Subcutaneous abdominal adipose tissue (tissue), 5 donors: Measurements from ENCODE around the gene MOB1B.

Experiments used
- H3K27ac ChIP-seq: one replicate; pipeline ENCODE4 v1.7.0; 2013; ENCODE audit warnings: low read depth, mild to moderate bottlenecking, inconsistent platforms, low read length, moderate library complexity
- H3K27me3 ChIP-seq, 5 donors: one replicate each; pipeline ENCODE4 v1.7.0; 2013; ENCODE audit warnings: low read length in 5 of 5, inconsistent platforms in 1 of 5; ENCODE audit not compliant: control insufficient read depth in 5 of 5, insufficient read depth in 4 of 5
- H3K36me3 ChIP-seq, 5 donors: one replicate each; pipeline ENCODE4 v1.7.0; 2013; ENCODE audit warnings: low read length in 5 of 5; ENCODE audit not compliant: control insufficient read depth in 5 of 5, insufficient read depth in 5 of 5
- H3K4me1 ChIP-seq, 5 donors: one replicate each; pipeline ENCODE4 v1.7.0; 2013; ENCODE audit warnings: low read length in 5 of 5, mild to moderate bottlenecking in 3 of 5, moderate library complexity in 1 of 5; ENCODE audit not compliant: control insufficient read depth in 5 of 5, insufficient read depth in 5 of 5
- H3K4me3 ChIP-seq, 5 donors: one replicate each; pipeline ENCODE4 v1.7.0; 2013; ENCODE audit warnings: low read length in 5 of 5, low read depth in 1 of 5
- H3K9ac ChIP-seq, 5 donors: one replicate each; pipeline ENCODE4 v1.7.0; 2013; ENCODE audit warnings: low read length in 5 of 5, mild to moderate bottlenecking in 4 of 5, moderate library complexity in 3 of 5
- H3K9me3 ChIP-seq, 5 donors: one replicate each; pipeline ENCODE4 v1.7.0; 2013; ENCODE audit warnings: low read length in 5 of 5; ENCODE audit not compliant: control insufficient read depth in 5 of 5
- donor health status: healthy.
- donor health status: healthy.
- donor health status: healthy.
- donor health status: healthy.
- donor health status: healthy.

Gene MOB1B

DNA sequence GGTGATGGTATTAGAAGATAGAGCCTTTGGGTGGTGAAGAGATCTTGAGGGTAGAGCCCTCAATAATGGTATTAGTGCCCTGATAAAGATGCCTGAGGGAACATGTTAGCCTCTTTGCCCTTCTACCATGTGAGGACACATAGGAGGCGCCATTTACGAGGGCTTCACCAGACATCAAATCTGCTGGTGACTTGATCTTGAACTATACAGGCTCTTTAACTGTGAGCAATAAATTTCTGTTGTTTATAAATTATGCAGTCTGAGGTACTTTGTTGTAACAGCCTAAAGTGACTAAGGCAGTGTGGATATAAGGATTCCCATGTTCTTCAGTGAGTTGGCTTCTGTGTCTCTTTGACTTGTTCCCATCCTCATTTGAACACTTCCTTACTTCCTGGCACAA is 11.8 kb downstream of the MOB1B start:
- no peak overlapping the region for H3K27ac ChIP-seq
- H3K36me3 ChIP-seq = no peaks in the 10 kb centered on the region
- H3K4me1 ChIP-seq = peaks cover 0 to 4% (median 0%) of the 10 kb centered on the region in 5 donors
- H3K27me3 ChIP-seq = no peaks in the 10 kb centered on the region
- no peaks in the 10 kb centered on the region for H3K9me3 ChIP-seq
- no peak overlapping the region for H3K9ac ChIP-seq
- H3K4me3 ChIP-seq = no peak overlapping the region

DNA sequence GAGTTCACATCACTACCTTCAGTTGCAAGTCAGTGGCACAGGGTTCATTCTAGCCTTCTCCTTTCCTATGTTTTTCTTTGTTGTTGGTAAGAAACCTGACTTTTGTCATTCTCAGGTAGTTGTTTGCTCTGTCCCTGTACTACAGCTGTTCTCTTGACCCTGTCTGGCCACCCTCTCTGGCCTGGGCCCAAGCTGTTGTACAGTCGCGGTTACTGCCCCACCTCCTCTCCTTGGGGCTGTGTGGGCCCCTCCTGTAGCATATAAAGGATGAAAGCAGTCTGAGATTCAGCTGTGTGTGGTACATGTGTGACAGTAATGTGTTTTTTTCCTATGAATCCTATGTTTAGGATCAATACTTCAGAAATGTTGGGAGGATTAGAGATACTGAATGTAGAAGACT is 12.5 kb downstream of the MOB1B start:
- Histone ChIP-seq H3K27me3 (no peaks in the 10 kb centered on the region), H3K36me3 (no peaks in the 10 kb centered on the region), H3K4me3 (no peak overlapping the region), H3K27ac (no peak overlapping the region), H3K4me1 (peaks cover 0 to 4% (median 0%) of the 10 kb centered on the region in 5 donors), H3K9me3 (no peaks in the 10 kb centered on the region), H3K9ac (no peak overlapping the region)

GRCh38 chr4:70915036-70915815 is 13.1 kb downstream of the MOB1B start:
- Histone ChIP-seq H3K27ac (no peak overlapping the region), H3K9ac (no peak overlapping the region), H3K4me1 (peaks cover 0 to 4% (median 0%) of the 10 kb centered on the region in 5 donors), H3K4me3 (no peak overlapping the region), H3K9me3 (no peaks in the 10 kb centered on the region), H3K27me3 (no peaks in the 10 kb centered on the region), H3K36me3 (no peaks in the 10 kb centered on the region)

DNA sequence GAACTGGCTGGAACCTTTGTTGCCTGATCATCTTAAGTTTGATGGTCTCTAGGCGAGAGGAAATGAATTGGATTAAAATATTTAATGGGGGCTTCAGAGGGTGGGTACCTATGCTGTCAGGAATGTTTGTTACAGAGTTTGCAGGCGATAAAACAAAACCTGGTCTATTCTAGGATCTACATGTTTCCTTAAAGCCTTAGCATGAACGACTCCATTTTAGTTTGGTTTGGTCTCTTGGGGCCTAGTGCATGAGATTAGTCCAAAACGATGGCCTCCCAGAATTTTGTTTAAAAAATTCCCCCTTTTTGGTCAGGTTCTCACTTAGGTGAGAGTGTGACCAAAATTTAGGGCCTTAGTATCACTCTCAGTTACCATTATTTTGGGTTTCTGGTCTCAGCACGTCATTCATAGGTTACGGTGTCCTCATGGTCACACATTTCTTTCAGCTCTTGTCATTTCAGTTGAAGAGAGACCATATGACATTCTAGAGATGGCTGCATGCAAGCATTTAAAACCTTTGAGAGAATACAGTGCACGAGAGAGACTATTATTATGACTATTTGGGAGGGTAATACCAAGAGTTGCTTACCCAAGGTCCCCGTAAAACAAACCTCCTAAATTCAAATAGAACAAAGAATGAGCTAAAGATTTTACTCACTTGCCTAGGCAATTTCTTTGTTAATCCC is 13.8 kb downstream of the MOB1B start:
- no peaks in the 10 kb centered on the region for H3K9me3 ChIP-seq
- H3K9ac ChIP-seq = no peak overlapping the region
- H3K27ac ChIP-seq = no peak overlapping the region
- no peaks in the 10 kb centered on the region for H3K36me3 ChIP-seq
- H3K4me3 ChIP-seq = no peak overlapping the region
- H3K4me1 ChIP-seq = peaks cover 0 to 4% (median 0%) of the 10 kb centered on the region in 5 donors
- H3K27me3 ChIP-seq = no peaks in the 10 kb centered on the region

DNA sequence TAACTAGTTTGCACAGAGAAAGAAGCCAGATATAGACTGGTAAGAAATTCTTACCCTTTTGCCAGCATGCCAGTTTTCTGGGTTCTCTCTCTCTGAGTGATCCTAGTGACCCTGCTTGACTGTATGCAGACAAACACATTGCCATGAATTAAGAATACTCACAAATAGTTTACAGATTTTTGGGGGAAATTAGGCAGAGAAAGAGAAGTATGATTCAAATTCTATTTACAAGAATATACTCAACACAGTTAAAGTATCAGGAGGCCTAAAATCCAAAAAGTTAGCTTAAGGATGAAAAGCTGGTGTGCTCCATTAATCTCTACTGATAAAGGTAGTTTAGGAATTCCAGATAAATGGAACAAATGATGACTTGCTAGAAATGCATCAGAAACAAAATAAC is 18.4 kb downstream of the MOB1B start:
- no peak overlapping the region for H3K4me3 ChIP-seq
- no peaks in the 10 kb centered on the region for H3K27me3 ChIP-seq
- H3K27ac ChIP-seq = no peak overlapping the region

GRCh38 chr4:70925418-70925817 is 23.2 kb downstream of the MOB1B start:
- H3K27me3 ChIP-seq = no peaks in the 10 kb centered on the region
- H3K4me1 ChIP-seq = no peaks in the 10 kb centered on the region
- H3K9me3 ChIP-seq = no peaks in the 10 kb centered on the region
- H3K27ac ChIP-seq = no peak overlapping the region
- no peak overlapping the region for H3K4me3 ChIP-seq
- no peak overlapping the region for H3K9ac ChIP-seq
- peaks cover 0 to 2% (median 0%) of the 10 kb centered on the region in 5 donors for H3K36me3 ChIP-seq

More for the DNA sequence above, 18.4 kb downstream of the MOB1B start:
- Histone ChIP-seq H3K9me3 (no peaks in the 10 kb centered on the region), H3K36me3 (no peaks in the 10 kb centered on the region), H3K4me1 (no peaks in the 10 kb centered on the region), H3K9ac (no peak overlapping the region)

- H3K9ac ChIP-seq = no peak overlapping the region
- no peaks in the 10 kb centered on the region for H3K4me1 ChIP-seq
- no peaks in the 10 kb centered on the region for H3K27me3 ChIP-seq
- peaks cover 0 to 2% (median 0%) of the 10 kb centered on the region in 5 donors for H3K36me3 ChIP-seq
- H3K27ac ChIP-seq = no peak overlapping the region
- H3K4me3 ChIP-seq = no peak overlapping the region
- H3K9me3 ChIP-seq = no peaks in the 10 kb centered on the region
Measured at GRCh38 chr4:70925899-70926635, 23.9 kb downstream of the MOB1B start.

DNA sequence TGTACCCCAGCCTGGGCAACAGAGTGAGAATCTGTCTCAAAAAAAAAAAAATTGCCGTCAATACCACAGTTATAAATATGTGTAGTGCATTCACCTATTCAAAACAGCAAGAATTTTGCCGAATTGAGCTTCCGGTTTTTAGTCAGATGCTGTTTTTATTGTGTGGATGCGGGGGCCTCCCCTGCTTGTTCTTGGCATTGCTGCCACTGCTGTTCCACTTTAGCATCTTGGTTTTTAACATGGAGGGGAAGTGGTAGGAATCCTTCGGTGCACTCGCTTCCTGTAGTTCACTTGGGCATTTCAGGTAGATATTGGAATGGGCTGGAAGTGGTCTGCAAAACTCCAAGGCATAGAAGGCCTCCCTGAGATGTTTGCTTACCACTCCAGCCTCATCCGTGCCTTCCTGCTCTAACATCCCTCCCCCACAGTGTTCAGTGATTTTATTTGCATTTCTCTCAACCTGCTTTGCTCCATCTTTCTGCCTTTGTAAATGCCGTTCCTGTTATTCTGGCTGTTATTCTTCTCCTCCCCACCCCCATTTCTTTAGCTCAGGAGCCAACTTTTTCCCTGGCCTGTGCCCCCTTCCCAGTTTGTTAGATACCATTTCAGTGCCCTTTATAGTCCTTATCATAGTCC is 25.5 kb downstream of the MOB1B start:
- no peak overlapping the region for H3K4me3 ChIP-seq

DNA sequence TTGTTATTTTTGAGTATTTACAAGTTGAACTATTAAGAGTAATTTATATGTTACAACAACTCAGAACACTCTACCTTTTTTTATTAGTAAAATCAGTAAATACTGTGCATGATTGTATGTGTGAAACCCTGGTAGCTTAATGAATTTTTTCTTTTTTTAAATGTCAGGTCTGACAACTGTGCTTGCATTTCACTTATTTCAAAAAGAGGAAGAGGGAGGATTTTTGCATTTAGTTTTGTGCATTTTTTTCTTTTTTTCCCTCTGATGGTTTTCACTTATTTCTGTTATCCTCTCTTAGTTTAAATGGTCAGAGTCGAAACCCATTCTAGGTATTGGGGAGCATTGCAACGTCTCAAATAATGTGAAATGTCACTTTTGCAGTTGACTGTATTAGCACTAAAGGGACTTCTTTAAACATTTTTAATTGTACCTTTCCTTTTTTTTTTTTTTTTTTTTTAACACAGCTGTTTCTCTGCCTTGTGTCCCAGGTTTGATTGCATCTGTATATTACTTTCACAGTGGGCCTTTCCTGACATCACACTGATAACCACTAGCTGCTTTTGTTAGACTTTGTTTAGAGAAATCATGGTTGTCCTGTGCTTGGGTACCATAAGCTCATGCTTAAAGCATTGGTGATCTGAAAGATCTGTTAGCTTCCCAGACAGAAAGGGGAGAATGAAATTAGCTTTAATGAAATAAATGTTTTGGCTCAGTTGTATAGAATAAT is 28.5 kb downstream of the MOB1B start:
- H3K4me3 ChIP-seq = no peak overlapping the region
- H3K9me3 ChIP-seq = no peaks in the 10 kb centered on the region
- no peaks in the 10 kb centered on the region for H3K4me1 ChIP-seq
- H3K27me3 ChIP-seq = no peaks in the 10 kb centered on the region
- no peak overlapping the region for H3K9ac ChIP-seq
- peaks cover 0 to 2% (median 0%) of the 10 kb centered on the region in 5 donors for H3K36me3 ChIP-seq
- H3K27ac ChIP-seq = no peak overlapping the region

More for the DNA sequence above, 25.5 kb downstream of the MOB1B start:
- Histone ChIP-seq H3K9me3 (no peaks in the 10 kb centered on the region), H3K27me3 (no peaks in the 10 kb centered on the region), H3K4me1 (no peaks in the 10 kb centered on the region), H3K27ac (no peak overlapping the region), H3K36me3 (peaks cover 0 to 2% (median 0%) of the 10 kb centered on the region in 5 donors), H3K9ac (no peak overlapping the region)
